ENCODE measurements around the gene WFS1. TPM values are rescaled to one million over a fixed set of nuclear protein-coding genes. Genes with fewer than 3 reads are reported as not detected.

Gene WFS1
- polyA plus RNA-seq, 3 donors, result 10.7 to 34.5 (median 16.3) TPM

GRCh38 chr4:6339818-6340445 lies 70.3 kb downstream of the WFS1 start:
- no peak overlapping the region for H3K27ac ChIP-seq (ENCODE audit: low read depth, low read length)
- 79 to 87% (median 86%) methylated on average over 13 of the region's 13 CpGs for WGBS, 3 donors

- WGBS, 3 donors, result 62 to 73% (median 67%) methylated on average over 9 of the region's 9 CpGs
- no peak overlapping the region for H3K27ac ChIP-seq (ENCODE audit: low read depth, low read length)
These were observed 70.9 kb downstream of the WFS1 start for GRCh38 chr4:6340446-6341015.

- H3K27ac ChIP-seq (ENCODE audit: low read depth, low read length), result no peak overlapping the region
- WGBS, 3 donors, result 48 to 80% (median 63%) methylated on average over 6 of the region's 6 CpGs
These were observed 72.0 kb downstream of the WFS1 start for GRCh38 chr4:6341696-6342095.

GRCh38 chr4:6342530-6343293 lies 73.1 kb downstream of the WFS1 start:
- no peak overlapping the region for H3K27ac ChIP-seq (ENCODE audit: low read depth, low read length)
- 56 to 68% (median 66%) methylated on average over 23 of the region's 23 CpGs for WGBS, 3 donors

GRCh38 chr4:6343939-6344408 lies 74.3 kb downstream of the WFS1 start:
- H3K27ac ChIP-seq (ENCODE audit: low read depth, low read length), result no peak overlapping the region
- WGBS, 3 donors, result 67 to 76% (median 72%) methylated on average over 11 of the region's 11 CpGs

- no peak overlapping the region for H3K27ac ChIP-seq (ENCODE audit: low read depth, low read length)
- WGBS, 3 donors, result 76 to 79% (median 77%) methylated on average over 27 of the region's 27 CpGs
These were observed 75.6 kb downstream of the WFS1 start for GRCh38 chr4:6345096-6345830.

GRCh38 chr4:6345866-6346265 lies 76.2 kb downstream of the WFS1 start:
- 77 to 83% (median 79%) methylated on average over 13 of the region's 13 CpGs for WGBS, 3 donors
- H3K27ac ChIP-seq (ENCODE audit: low read depth, low read length), result no peak overlapping the region

- no peak overlapping the region for H3K27ac ChIP-seq (ENCODE audit: low read depth, low read length)
- WGBS, 3 donors, result 69 to 87% (median 79%) methylated on average over 16 of the region's 16 CpGs
These were observed 76.9 kb downstream of the WFS1 start for GRCh38 chr4:6346373-6347110.

- no peak overlapping the region for H3K27ac ChIP-seq (ENCODE audit: low read depth, low read length)
- WGBS, 3 donors, result 63 to 79% (median 73%) methylated on average over 17 of the region's 17 CpGs
These were observed 77.9 kb downstream of the WFS1 start for GRCh38 chr4:6347511-6348045.

- H3K27ac ChIP-seq (ENCODE audit: low read depth, low read length), result no peak overlapping the region
- 64 to 88% (median 85%) methylated on average over 4 of the region's 4 CpGs for WGBS, 3 donors
These were observed 78.8 kb downstream of the WFS1 start for GRCh38 chr4:6348408-6348807.

GRCh38 chr4:6349896-6350603 lies 80.4 kb downstream of the WFS1 start:
- WGBS, 3 donors, result 66 to 70% (median 68%) methylated on average over 19 of the region's 19 CpGs
- no peak overlapping the region for H3K27ac ChIP-seq (ENCODE audit: low read depth, low read length)

GRCh38 chr4:6350646-6351045 lies 81.0 kb downstream of the WFS1 start:
- 60 to 75% (median 72%) methylated on average over 8 of the region's 8 CpGs for WGBS, 3 donors
- H3K27ac ChIP-seq (ENCODE audit: low read depth, low read length), result no peak overlapping the region

- H3K27ac ChIP-seq (ENCODE audit: low read depth, low read length), result no peak overlapping the region
- 87 to 93% (median 87%) methylated on average over 22 of the region's 22 CpGs for WGBS, 3 donors
These were observed 81.8 kb downstream of the WFS1 start for GRCh38 chr4:6351246-6352000.

GRCh38 chr4:6352031-6352692 lies 82.5 kb downstream of the WFS1 start:
- H3K27ac ChIP-seq (ENCODE audit: low read depth, low read length), result no peak overlapping the region
- WGBS, 3 donors, result 70 to 78% (median 73%) methylated on average over 13 of the region's 13 CpGs
